ENCODE data around the gene TMEM204.

DNA sequence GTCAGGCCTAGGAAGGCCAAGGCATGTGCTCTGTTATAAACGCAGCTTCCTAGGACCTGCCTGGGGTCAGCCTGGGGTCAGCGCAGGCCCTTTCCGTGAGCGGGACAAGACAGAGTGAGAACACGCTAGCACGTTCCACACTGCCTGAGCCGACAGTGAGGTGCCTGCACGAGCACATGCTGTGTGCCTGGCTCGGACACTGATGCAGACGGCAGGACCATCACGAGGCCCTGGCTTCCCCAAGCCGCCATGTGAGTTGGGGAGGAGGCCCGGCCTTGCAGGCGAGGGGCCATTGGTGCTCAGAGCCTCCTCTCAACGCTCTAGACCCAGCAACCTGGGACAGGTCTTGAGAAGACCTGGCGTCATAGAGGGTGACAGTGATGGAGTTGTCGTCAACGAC, 9.1 kb downstream of the TMEM204 start:
- TF ChIP-seq YY1 (IDR thresholded peaks at IDR 0.05; ENCODE audit: low read depth) (no peak), POLR2AphosphoS5 (IDR thresholded peaks at IDR 0.05; ENCODE audit: low read depth, low read length) (no peak), RXRA (IDR thresholded peaks at IDR 0.05; ENCODE audit: borderline replicate concordance, low read depth) (no peak), RCOR1 (IDR thresholded peaks at IDR 0.05; ENCODE audit: low read length) (no peak)
